Measurements from ENCODE around the gene PCDHGA6.

Gene PCDHGA6

DNA sequence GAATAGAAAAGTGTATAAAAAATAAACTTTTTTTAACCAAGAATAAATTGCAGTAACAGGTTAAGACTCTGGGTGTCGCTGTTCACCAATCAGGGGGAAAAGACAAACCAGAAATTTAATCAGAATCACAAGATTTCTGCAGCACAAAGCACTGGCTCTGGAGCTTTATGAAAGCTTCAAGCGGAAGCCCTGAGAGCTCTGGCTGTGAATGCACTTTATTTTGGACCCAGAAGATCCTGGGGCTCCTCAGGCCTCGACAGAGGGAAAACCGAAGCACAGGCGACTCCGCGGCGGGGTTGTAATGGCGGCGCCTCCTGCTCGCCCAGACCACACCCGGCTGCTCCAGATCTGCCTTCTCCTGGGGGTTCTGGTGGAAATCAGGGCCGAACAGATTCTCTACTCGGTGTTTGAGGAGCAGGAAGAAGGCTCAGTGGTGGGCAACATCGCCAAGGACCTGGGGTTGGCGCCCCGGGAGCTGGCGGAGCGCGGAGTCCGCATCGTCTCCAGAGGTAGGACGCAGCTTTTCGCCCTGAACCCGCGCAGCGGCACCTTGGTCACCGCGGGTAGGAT is 18.7 kb upstream of the PCDHGA6 start, which contains the start of gene PCDHGA4:
Gene PCDHGA4, plus strand, starts transcription at position 122 of the 570 bp plus-strand sequence. Its CDS starts 87 bp downstream, at position 209.
- Histone ChIP-seq H3K27ac (no peak within 1 kb of the TSS), H3K4me3 (peak within 1 kb of the TSS; percentile 60)
- no peak for DNase-seq (ENCODE audit: low spot score)
- TF ChIP-seq CTCF (IDR thresholded peaks at IDR 0.05), result no peak

DNA sequence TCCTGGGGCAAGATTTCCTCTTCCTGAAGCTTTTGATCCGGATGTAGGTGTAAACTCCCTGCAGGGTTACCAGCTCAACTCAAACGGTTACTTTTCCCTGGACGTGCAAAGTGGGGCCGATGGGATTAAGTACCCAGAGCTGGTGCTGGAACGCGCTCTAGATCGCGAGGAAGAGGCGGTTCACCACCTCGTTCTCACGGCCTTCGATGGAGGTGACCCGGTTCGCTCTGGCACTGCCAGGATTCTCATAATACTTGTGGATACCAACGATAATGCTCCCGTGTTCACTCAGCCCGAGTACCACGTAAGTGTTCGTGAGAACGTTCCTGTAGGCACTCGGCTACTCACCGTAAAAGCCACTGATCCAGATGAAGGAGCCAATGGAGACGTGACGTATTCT is 18.1 kb upstream of the PCDHGA6 start:
- no peak for DNase-seq (ENCODE audit: low spot score)
- peak overlapping the region; percentile 60 for H3K4me3 ChIP-seq
- no peak for TF ChIP-seq CTCF (IDR thresholded peaks at IDR 0.05)
- no peak overlapping the region for H3K27ac ChIP-seq

- Histone ChIP-seq H3K27ac (no peak overlapping the region), H3K4me3 (no peak overlapping the region)
- TF ChIP-seq CTCF (IDR thresholded peaks at IDR 0.05), result no peak
- DNase-seq (ENCODE audit: low spot score), result no peak
Measured at GRCh38 chr5:141356133-141356532, 17.6 kb upstream of the PCDHGA6 start.

DNA sequence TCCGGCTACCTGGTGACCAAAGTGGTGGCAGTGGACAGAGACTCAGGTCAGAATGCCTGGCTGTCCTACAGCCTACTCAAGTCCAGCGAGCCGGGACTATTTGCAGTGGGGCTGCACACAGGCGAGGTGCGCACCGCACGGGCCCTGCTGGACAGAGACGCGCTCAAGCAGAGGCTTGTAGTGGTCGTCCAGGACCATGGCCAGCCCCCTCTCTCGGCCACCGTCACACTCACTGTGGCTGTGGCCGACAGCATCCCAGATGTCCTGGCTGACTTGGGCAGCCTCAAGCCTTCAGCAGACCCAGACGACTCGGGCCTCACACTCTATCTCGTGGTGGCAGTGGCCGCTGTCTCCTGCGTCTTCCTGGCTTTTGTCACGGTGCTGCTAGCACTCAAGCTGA is 16.7 kb upstream of the PCDHGA6 start:
- Histone ChIP-seq H3K4me3 (peak overlapping the region; percentile 45), H3K27ac (no peak overlapping the region)
- DNase-seq (ENCODE audit: low spot score), result no peak
- TF ChIP-seq CTCF (IDR thresholded peaks at IDR 0.05), result no peak

- no peak for TF ChIP-seq CTCF (IDR thresholded peaks at IDR 0.05)
- H3K27ac ChIP-seq, result no peak within 1 kb of the TSS
- H3K4me3 ChIP-seq, result peak within 1 kb of the TSS; percentile 49
- no peak for DNase-seq (ENCODE audit: low spot score)
Measured at GRCh38 chr5:141359790-141360426, 13.8 kb upstream of the PCDHGA6 start, which contains the start of gene PCDHGB2. Gene PCDHGB2, plus strand, starts transcription at chr5:141359994. Its CDS starts 142 bp downstream, at chr5:141360136.

GRCh38 chr5:141360685-141361084 is 13.0 kb upstream of the PCDHGA6 start:
- DNase-seq (ENCODE audit: low spot score), result no peak
- Histone ChIP-seq H3K4me3 (peak overlapping the region; percentile 49), H3K27ac (no peak overlapping the region)
- TF ChIP-seq CTCF (IDR thresholded peaks at IDR 0.05), result no peak

GRCh38 chr5:141362719-141363118 is 11.0 kb upstream of the PCDHGA6 start:
- no peak for TF ChIP-seq CTCF (IDR thresholded peaks at IDR 0.05)
- no peak overlapping the region for H3K27ac ChIP-seq
- no peak for DNase-seq (ENCODE audit: low spot score)
- no peak overlapping the region for H3K4me3 ChIP-seq

Data from coronary artery (tissue), 2 donors.